HuH-7 (cell line): ENCODE data around the gene MACO1.
"Not testable (repeated sequence)": the region's sequence is repeated elsewhere in the genome, so short reads cannot be mapped to it uniquely, and the experiment has no call there.

Source experiments
- DNase-seq: peaks from one replicate; pipeline ENCODE4 v3.0.0; 2011; ENCODE audit warnings: low spot score

MACO1 gene, protein sequence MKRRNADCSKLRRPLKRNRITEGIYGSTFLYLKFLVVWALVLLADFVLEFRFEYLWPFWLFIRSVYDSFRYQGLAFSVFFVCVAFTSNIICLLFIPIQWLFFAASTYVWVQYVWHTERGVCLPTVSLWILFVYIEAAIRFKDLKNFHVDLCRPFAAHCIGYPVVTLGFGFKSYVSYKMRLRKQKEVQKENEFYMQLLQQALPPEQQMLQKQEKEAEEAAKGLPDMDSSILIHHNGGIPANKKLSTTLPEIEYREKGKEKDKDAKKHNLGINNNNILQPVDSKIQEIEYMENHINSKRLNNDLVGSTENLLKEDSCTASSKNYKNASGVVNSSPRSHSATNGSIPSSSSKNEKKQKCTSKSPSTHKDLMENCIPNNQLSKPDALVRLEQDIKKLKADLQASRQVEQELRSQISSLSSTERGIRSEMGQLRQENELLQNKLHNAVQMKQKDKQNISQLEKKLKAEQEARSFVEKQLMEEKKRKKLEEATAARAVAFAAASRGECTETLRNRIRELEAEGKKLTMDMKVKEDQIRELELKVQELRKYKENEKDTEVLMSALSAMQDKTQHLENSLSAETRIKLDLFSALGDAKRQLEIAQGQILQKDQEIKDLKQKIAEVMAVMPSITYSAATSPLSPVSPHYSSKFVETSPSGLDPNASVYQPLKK

GRCh38 chr1:25430073-25430966 lies at the start of gene MACO1:
Gene MACO1, plus strand, starts transcription at chr1:25430897. Its CDS starts 202 bp downstream, at chr1:25431099.
- peak; percentile 96 for DNase-seq

DNA sequence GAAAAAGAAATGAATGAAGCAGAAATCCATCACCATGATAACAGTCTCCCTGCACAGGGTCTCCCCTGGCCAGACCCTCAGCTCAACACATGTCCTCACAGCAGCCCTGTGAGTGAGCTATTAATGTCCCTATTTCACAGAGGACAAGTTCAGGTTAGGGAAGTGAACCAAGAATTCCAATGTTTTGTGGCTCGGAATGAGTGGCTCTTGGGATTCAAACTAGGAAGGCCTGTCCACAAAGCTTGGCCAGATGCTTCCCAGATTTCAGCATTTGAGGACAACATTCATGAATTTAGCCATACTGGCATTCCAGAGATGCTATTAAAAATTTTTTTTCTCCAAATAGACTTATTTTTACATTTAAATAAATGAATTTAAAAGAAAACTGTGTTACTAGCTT lies 48.2 kb upstream of the MACO1 start:
- DNase-seq = not testable (repeated sequence)

DNA sequence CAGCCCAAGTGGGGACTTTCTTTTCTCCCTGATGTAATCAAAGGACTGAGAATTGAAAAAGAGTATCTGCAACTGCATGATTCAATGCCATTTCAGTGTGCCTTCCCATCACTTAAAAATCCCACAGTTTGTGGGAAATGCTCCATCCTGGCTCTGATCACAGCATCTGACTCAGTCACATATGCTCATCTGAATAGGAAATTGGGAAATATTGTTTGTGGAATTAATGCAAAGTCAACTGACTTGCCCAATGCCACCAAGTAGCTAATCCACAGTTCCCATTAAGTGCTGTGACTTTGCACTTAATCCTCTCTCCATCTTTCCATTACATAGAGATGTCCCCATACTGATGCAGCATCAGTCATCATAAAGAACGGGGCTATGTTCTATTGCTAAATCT lies 47.6 kb upstream of the MACO1 start:
- not testable (repeated sequence) for DNase-seq

GRCh38 chr1:25383875-25384274 lies 46.8 kb upstream of the MACO1 start:
- not testable (repeated sequence) for DNase-seq

DNA sequence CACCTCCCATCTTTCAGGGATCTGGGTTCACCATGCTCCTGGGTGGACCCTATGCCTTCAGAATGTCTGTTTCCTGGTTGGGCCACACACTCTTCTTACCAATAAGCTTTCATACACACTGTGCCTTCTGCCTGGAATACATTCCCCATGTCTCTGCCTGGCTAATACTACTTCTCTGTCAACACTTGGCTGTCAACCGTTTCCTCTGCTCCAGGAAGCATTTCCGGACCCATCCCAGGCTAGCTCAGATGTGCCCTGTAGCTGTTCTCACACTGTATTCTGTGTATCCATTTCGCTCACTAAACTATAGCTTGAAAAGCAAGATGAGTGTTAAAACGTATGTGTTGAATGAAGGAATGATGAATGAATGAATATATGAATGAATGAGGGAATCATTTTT lies 43.6 kb upstream of the MACO1 start:
- DNase-seq = not testable (repeated sequence)

- not testable (repeated sequence) for DNase-seq
Observed at GRCh38 chr1:25388691-25389090, 42.0 kb upstream of the MACO1 start.

- not testable (repeated sequence) for DNase-seq
Observed at GRCh38 chr1:25389721-25390120, 41.0 kb upstream of the MACO1 start.

DNA sequence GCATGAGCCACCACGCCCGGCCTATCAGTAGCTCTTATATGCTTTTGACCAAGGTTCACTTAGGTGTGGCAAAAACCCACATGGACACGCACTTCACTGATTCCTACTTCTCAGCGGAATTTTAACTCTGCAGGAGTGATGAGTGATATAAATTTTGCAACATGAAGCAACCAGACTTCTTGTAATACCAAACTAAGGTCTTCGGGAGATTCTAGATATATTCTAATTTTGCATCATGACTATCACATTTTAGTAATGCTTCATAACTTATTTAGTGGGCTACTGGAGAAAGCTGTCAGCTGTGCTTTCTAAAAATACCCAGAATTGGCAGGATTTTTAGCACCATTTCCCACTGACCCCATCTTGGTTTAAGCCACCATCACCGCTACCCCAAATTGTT lies 37.9 kb upstream of the MACO1 start:
- DNase-seq = no peak

DNA sequence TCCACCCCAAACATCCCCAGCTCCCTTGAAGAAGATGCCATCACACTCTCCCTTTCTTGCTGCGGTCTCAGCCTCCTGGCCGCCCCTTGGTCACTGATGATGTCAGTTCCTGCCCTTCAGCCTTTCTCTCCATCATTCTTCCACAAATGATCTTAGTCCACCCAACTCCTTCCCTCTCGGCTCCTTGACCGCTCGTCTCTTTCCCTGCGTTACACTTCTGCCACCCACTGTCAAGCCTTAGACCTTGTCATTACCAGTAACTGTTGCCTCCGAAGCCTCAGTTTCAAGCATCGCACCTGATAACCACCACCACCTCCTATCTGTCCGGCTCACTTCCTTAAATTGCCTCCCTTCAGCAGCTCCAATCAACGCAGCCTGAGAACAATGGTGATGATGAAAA lies 33.1 kb upstream of the MACO1 start:
- not testable (repeated sequence) for DNase-seq

GRCh38 chr1:25398079-25398478 lies 32.6 kb upstream of the MACO1 start:
- not testable (repeated sequence) for DNase-seq

- not testable (repeated sequence) for DNase-seq
Observed at GRCh38 chr1:25402947-25403803, 27.5 kb upstream of the MACO1 start.

DNA sequence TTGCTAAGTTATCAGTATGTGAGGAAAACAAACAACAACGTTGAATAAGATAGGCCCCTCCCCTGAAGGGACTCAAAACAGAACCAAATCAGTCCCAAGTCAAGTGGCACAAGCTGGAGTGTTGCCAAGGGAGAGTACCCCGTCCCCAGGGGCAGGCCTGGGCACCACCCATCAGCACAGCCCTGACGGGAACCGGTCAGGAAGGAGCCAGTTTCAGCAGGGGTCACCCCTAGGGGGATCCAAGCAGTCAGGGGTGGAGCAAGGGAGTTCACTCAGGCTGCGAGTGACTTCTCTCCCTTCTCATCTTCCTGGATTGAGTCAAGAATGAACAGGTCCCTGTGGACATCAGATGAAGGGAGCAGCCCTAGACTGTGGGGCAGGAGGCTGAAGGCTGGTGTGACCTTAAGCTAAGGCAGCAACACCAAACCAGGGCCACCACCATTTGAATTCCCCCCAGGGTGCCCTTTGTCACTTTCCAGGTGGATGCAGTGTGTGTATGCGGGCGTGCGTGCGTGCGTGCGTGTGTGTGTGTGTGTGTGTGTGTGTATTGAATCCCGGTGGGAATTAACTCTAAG lies 24.9 kb upstream of the MACO1 start:
- not testable (repeated sequence) for DNase-seq

DNA sequence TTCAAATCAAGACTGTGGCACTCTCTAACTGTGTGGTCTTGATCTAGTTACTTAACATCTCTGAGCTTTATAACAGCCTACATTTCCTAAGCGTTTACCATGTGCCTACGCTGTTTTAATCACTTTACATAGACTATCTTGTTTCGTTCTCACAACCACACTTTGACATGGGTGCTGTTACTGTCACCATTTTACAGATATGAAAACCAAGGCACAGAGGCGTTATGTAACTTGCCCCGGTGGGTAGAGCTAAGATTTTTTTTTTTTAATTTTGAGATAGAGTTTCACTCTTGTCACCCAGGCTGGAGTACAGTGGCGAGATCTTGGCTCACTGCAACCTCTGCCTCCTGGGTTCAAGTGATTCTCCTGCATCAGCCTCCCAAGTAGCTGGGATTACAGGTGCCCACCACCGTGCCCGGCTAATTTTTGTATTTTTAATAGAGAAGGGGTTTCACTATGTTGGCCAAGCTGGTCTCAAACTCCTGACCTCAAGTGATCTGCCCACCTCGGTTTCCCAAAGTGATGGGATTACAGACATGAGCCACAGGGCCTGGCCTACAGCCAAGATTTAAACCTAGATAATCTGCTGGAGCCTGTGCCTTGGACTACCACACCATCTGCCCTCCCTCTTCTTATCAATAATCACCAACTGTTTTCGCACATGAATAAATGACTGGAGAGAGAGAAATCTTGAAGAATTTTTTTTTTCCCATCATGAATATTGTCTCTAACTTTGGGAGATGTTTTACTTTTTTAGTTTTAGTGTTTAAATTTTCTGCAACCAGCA lies 20.9 kb upstream of the MACO1 start:
- not testable (repeated sequence) for DNase-seq

- DNase-seq = not testable (repeated sequence)
Observed at GRCh38 chr1:25412872-25413623, 17.6 kb upstream of the MACO1 start.

DNA sequence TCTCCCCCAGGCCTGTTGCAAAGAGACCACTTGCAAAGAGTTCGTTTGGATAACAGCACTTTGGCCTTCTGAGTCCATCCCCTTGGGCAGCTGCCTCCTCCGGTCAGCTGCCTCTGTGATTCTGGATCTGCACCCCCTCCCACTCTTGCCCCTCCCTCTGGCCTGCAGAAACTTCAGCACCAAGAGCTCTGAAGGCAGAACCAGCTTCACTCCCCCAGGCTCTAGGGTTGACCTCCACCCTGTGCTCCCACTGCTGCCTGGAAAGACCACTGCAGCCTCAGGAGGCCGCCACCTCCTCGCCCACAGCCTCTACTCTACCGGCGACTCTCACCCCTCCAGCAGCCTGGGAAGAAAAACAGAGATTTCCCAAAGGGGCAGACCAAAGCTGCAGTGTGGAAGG lies 16.5 kb upstream of the MACO1 start:
- not testable (repeated sequence) for DNase-seq

DNA sequence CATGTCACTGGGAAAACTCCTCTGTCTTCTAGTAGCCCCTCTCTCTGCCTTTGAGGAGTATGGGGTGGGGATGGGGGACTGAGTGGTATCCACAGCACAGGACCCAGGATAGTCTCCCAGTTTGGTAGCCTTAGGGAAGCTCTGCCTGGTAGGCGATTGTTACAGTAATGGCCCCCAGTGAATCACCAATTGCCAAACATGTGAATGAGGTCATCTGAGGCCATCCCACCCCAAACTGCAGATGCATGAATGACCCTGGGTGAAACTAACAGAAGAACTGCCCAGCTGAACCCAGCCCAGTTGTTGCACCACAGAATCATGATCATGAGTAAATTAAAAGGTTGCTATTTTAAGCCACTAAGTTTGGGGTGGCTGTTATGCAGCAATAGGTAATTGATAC lies 16.1 kb upstream of the MACO1 start:
- DNase-seq = not testable (repeated sequence)

DNA sequence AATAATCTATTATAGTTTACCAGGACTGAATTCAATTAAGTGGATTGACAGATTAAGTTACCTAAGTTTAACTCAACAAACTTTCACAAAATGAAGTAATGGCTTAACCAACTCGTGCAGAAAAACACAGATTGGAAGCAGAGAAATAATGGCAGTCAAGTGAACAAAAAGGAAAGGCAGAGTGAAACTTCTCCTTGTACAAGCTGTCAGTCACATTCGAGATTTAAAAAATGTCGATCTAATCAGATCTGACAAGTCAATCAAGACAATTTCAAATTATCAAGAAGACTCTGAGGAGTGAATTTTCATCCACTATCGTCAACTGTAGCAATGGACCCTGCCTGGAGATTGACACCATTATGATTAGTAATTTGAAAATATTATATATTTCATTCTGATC lies 13.4 kb upstream of the MACO1 start:
- not testable (repeated sequence) for DNase-seq

GRCh38 chr1:25419339-25419738 lies 11.4 kb upstream of the MACO1 start:
- DNase-seq = not testable (repeated sequence)

DNA sequence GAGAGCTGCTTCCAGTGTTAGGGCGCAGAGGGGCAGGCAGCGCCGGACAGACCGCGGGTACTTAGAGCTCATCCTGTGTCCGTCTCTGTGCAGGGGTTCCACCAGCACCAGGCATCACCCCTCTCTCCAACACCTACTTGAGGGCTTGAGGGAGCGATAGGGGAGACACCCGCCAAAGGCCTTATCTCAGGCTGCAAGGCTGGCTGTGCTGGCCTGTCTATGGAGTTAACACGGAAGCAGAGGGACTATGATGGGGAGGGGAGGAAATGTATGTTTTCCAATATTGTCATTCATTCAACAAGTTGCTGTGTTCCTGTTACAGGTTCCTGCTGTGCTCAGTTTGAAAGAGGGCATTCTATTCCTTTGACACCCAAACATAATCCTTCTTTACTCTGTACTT lies 10.0 kb upstream of the MACO1 start, which contains the start of gene RHCE:
Gene RHCE, minus strand, starts transcription at position 111 of the 400 bp plus-strand sequence. Its CDS starts 39 bp downstream, at position 72.
- DNase-seq = not testable (repeated sequence)
